ENCODE data around the gene METTL2A.

Gene METTL2A, protein sequence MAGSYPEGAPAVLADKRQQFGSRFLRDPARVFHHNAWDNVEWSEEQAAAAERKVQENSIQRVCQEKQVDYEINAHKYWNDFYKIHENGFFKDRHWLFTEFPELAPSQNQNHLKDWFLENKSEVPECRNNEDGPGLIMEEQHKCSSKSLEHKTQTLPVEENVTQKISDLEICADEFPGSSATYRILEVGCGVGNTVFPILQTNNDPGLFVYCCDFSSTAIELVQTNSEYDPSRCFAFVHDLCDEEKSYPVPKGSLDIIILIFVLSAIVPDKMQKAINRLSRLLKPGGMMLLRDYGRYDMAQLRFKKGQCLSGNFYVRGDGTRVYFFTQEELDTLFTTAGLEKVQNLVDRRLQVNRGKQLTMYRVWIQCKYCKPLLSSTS

DNA sequence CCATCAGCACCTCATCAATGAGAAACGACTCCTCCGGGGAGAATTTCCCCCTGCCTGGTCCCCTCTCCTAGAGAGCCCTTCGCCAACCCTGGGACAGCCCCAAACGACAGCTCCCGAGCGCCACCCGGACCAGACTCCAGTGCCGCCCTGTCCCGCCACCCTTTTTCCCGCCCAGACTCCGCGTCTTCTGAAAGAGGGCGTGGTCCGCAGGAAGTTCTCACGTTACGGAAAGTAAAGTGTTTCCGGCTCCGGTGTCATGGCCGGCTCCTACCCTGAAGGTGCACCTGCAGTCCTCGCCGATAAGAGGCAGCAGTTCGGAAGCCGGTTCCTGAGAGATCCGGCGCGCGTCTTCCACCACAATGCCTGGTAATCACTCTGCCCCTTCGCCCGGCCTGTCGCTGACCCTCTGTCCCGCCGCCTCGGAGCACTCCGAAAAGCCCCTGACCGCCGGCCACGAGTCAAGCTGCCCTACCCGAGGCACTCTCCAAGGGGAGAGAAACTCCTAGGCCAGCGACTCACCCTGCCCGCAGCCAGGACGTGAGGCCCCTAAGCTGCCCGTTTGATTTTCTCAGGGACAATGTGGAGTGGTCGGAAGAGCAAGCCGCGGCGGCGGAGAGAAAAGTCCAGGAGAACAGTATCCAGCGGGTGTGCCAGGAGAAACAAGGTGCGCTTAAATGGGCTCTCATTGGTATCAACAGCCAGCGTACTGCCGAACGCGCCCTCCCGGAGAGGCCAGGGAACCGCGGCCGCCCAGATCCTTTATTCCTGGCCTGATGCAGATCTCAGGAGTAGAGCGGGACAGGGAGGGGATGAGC, at the start of gene METTL2A:
Gene METTL2A, plus strand, starts transcription at position 251 of the 815 bp plus-strand sequence. Its CDS starts 6 bp downstream, at position 257.
- H3K4me3 ChIP-seq (ENCODE audit: low read depth, low read length): peak within 1 kb of the TSS; percentile 77
- peak; percentile 82 for DNase-seq (ENCODE audit: low read depth)
- TF ChIP-seq, protein P1, sequence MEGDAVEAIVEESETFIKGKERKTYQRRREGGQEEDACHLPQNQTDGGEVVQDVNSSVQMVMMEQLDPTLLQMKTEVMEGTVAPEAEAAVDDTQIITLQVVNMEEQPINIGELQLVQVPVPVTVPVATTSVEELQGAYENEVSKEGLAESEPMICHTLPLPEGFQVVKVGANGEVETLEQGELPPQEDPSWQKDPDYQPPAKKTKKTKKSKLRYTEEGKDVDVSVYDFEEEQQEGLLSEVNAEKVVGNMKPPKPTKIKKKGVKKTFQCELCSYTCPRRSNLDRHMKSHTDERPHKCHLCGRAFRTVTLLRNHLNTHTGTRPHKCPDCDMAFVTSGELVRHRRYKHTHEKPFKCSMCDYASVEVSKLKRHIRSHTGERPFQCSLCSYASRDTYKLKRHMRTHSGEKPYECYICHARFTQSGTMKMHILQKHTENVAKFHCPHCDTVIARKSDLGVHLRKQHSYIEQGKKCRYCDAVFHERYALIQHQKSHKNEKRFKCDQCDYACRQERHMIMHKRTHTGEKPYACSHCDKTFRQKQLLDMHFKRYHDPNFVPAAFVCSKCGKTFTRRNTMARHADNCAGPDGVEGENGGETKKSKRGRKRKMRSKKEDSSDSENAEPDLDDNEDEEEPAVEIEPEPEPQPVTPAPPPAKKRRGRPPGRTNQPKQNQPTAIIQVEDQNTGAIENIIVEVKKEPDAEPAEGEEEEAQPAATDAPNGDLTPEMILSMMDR (conservative IDR thresholded peaks at IDR 0.05; ENCODE audit: low read depth, low read length): peak; percentile 39

DNA sequence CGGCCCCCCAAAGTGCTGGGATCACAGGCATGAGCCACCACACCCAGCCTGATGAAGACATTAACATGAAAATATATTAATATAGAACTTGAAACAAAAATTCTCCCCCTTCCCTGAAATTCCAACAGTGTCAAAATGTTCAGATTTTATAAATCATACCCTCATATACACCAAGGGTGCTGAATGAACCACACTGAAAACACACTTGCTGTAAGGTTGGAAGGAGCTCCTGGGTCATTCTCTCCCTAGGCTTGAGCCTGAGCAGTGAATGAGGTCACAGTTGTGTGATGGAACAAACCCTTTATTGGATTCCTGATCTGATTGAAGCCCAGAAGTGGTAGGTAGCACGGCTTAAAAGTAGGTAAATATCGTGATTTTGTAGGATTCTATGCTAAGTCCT, 43.4 kb upstream of the METTL2A start, which contains the start of gene EFCAB3:
Gene EFCAB3, plus strand, starts transcription at position 301 of the 400 bp plus-strand sequence. CDS start 2,427 bp downstream, outside the sequence.
- TF ChIP-seq, protein P1 (conservative IDR thresholded peaks at IDR 0.05; ENCODE audit: low read depth, low read length): no peak
- DNase-seq (ENCODE audit: low read depth): no peak
- H3K4me3 ChIP-seq (ENCODE audit: low read depth, low read length): no peak within 1 kb of the TSS

DNA sequence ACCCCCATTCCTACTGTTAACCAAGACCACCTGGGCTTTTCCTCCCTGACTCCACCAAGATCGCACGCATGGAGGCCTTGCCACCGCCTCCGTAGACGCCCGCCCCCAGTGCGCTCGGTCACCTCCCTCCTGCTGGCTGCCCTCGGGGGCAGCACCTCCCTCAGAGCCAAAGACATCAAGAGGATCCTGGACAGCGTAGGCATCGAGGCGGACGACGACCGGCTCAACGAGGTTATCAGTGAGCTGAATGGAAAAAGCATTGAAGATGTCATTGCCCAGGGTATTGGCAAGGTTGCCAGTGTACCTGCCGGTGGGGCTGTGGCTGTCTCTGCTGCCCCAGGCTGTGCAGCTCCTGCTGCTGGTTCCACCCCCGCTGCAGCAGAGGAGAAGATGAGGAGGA, 42.1 kb upstream of the METTL2A start:
- TF ChIP-seq, protein P1 (conservative IDR thresholded peaks at IDR 0.05; ENCODE audit: low read depth, low read length): no peak
- no peak overlapping the region for H3K4me3 ChIP-seq (ENCODE audit: low read depth, low read length)
- DNase-seq (ENCODE audit: low read depth): no peak

DNA sequence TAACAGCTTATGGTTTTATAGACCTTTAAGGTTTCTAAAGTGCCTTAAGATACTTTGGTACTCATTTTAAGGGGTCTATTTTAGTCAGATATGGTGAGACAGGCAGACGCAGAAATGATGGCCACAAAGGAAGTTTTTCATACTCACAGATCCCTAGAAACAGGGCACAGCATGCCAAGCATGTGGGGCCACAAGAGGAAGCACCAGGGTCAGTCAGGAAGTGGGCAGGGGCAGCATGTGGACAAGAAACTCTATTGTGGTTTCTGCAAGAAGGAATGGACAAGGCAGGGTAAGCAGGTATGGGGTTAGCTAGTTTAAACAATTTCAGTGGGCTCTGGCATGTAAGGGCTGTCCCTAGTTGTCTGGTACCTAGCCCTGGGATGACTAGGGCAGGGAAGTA, 34.8 kb upstream of the METTL2A start:
- no peak for DNase-seq (ENCODE audit: low read depth)
- H3K4me3 ChIP-seq (ENCODE audit: low read depth, low read length): no peak overlapping the region
- TF ChIP-seq, protein P1 (conservative IDR thresholded peaks at IDR 0.05; ENCODE audit: low read depth, low read length): no peak

DNA sequence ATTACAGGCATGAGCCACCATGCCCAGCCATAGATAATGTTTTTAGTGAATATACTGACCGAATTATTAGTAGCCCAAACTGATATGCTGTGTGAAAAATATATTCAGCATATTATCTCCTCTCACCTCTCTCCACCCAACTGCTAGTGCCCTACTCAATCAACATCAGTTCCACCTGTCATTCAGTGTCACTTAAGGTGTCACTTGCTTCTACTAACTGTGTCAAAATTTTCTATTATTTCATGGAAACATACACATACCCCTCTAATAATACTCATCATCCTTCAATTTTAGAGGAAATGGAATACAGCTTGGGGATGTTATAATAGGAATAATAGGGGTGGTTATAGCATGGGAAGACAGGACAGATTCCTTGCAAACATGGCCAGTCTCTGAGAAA, 30.8 kb upstream of the METTL2A start:
- TF ChIP-seq, protein P1 (conservative IDR thresholded peaks at IDR 0.05; ENCODE audit: low read depth, low read length): no peak
- no peak for DNase-seq (ENCODE audit: low read depth)
- no peak overlapping the region for H3K4me3 ChIP-seq (ENCODE audit: low read depth, low read length)

DNA sequence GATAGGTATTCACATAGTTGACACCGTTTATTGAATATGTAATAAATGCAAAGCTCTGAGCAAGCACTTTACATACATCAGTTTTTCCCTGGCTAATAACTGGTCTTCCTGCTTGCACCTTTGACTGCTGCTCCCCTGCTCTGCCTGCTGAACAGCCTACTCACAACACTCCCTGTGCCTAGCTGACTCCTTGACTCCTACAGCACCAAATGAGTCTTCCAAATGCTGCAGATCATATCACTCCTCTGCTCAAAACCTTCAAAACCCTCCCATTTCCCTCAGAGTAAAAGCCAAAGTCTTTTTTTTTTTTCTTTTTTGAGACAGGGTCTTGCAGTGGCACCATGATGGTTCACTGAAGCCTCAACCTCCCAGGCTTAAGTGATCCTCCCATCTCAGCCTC, 24.8 kb upstream of the METTL2A start:
- no peak overlapping the region for H3K4me3 ChIP-seq (ENCODE audit: low read depth, low read length)
- DNase-seq (ENCODE audit: low read depth): no peak
- TF ChIP-seq, protein P1 (conservative IDR thresholded peaks at IDR 0.05; ENCODE audit: low read depth, low read length): no peak
